Retinal pigment epithelial cell (primary cell): Measurements from ENCODE around the gene MGAT5B.

ENCODE experiments used
- DNase-seq: peaks from one replicate; pipeline ENCODE4 v3.0.0-alpha.2; 2010; ENCODE audit warnings: low read depth
- H3K4me3 ChIP-seq: 2 replicates; pipeline ENCODE4 v1.5.1; 2011; ENCODE audit warnings: mild to moderate bottlenecking, low read length, control low read depth, moderate library complexity
- TF ChIP-seq, protein P1 (sequence below): conservative IDR thresholded peaks from 2 replicates; pipeline ENCODE4 v1.5.1; 2011; ENCODE audit warnings: low read depth, low read length, control low read depth, inconsistent platforms

MGAT5B gene

DNA sequence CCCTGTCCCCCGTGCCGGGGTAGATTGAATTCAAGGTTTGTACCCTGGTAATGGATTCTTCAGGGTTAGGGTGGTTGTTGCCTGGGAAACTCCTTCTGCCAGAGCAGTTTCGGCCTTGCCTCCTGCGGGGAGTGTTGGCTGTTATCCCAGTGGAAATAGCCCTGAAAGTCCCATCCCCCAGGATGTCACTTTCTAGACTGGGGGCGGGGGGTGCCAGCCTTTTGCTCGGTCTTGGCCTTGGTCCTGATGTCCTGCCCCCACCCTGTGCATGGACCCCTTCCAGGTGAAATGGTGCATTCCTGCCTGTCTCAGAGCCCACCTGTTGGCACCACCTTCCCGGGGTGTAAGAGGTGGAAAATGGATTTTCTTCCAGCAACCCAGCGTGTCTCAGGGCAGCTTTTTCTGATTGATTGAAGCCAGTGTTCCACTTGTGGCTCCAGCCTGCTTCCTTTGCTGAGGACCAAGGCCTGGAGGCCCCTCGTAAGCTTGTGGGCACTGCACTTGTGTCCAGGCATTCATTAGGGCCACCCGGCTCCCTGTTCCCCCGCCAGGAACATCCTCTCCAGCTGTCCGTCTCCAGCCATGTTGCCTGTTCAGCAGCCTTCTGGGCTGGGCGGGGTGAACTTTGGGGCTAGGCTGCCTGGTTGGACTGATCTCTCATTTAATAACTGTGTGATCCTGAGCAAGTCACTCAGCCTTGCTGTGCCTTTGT lies 25.6 kb downstream of the MGAT5B start:
- DNase-seq = no peak
- H3K4me3 ChIP-seq = no peak overlapping the region
- TF ChIP-seq, protein P1, sequence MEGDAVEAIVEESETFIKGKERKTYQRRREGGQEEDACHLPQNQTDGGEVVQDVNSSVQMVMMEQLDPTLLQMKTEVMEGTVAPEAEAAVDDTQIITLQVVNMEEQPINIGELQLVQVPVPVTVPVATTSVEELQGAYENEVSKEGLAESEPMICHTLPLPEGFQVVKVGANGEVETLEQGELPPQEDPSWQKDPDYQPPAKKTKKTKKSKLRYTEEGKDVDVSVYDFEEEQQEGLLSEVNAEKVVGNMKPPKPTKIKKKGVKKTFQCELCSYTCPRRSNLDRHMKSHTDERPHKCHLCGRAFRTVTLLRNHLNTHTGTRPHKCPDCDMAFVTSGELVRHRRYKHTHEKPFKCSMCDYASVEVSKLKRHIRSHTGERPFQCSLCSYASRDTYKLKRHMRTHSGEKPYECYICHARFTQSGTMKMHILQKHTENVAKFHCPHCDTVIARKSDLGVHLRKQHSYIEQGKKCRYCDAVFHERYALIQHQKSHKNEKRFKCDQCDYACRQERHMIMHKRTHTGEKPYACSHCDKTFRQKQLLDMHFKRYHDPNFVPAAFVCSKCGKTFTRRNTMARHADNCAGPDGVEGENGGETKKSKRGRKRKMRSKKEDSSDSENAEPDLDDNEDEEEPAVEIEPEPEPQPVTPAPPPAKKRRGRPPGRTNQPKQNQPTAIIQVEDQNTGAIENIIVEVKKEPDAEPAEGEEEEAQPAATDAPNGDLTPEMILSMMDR = no peak

DNA sequence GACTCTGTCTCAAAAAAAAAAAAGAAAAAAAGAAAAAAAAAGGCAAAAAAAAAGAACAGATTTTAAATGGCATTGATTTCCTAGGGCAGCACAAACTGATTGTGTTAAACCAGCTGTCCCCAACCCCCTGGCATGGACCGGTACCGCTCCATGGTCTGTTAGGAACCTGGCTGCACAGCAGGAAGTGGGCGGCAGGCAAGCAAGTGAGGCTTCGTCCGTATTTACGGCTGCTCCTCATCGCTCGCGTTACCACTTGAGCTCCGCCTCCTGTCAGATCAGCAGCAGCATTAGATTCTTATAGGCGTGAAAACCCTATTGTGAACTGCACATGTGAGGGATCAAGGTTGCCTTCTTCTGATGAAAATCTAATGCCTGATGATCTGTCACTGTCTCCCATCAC lies 26.6 kb downstream of the MGAT5B start:
- no peak for DNase-seq
- H3K4me3 ChIP-seq = no peak overlapping the region
- TF ChIP-seq, protein P1 = no peak

- H3K4me3 ChIP-seq = no peak overlapping the region
- TF ChIP-seq, protein P1 = no peak
- no peak for DNase-seq
Observed at GRCh38 chr17:76897023-76897422, 28.8 kb downstream of the MGAT5B start.

DNA sequence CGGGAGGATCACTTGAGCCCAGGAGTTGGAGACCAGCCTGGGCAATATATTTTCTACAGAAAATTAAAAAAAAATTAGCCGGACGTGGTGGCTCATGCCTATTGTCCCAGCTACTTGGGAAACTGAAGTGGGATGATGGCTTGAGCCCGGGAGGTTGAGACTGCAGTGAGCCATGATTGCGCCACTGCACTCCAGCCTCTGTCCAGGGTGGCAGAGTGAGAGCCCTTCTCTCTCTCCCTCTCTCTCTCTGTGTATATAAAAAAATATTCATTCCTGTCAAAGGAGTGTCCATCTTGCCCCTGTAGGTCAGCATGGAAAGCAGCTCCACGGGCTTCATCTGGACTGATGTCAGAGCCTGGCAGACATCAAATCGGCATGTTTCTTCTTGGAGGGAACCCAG lies 31.2 kb downstream of the MGAT5B start:
- TF ChIP-seq, protein P1 = no peak
- no peak for DNase-seq
- no peak overlapping the region for H3K4me3 ChIP-seq

GRCh38 chr17:76900723-76901122 lies 32.5 kb downstream of the MGAT5B start:
- no peak for DNase-seq
- TF ChIP-seq, protein P1 = no peak
- no peak overlapping the region for H3K4me3 ChIP-seq

GRCh38 chr17:76901542-76902197 lies 33.5 kb downstream of the MGAT5B start:
- TF ChIP-seq, protein P1 = no peak
- no peak overlapping the region for H3K4me3 ChIP-seq
- DNase-seq = no peak

- H3K4me3 ChIP-seq = no peak overlapping the region
- TF ChIP-seq, protein P1 = no peak
- DNase-seq = no peak
Observed at GRCh38 chr17:76902476-76902875, 34.3 kb downstream of the MGAT5B start.
